Measurements from ENCODE around the gene DNASE1L2. TPM values are rescaled to one million over a fixed set of nuclear protein-coding genes. Genes with fewer than 3 reads are reported as not detected.
A peak's percentile ranks its signal among the peaks of the same experiment; 100 is the strongest.

Gene DNASE1L2, protein sequence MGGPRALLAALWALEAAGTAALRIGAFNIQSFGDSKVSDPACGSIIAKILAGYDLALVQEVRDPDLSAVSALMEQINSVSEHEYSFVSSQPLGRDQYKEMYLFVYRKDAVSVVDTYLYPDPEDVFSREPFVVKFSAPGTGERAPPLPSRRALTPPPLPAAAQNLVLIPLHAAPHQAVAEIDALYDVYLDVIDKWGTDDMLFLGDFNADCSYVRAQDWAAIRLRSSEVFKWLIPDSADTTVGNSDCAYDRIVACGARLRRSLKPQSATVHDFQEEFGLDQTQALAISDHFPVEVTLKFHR
- total RNA-seq: 0.64 and 0.86 TPM in 2 replicates

DNA sequence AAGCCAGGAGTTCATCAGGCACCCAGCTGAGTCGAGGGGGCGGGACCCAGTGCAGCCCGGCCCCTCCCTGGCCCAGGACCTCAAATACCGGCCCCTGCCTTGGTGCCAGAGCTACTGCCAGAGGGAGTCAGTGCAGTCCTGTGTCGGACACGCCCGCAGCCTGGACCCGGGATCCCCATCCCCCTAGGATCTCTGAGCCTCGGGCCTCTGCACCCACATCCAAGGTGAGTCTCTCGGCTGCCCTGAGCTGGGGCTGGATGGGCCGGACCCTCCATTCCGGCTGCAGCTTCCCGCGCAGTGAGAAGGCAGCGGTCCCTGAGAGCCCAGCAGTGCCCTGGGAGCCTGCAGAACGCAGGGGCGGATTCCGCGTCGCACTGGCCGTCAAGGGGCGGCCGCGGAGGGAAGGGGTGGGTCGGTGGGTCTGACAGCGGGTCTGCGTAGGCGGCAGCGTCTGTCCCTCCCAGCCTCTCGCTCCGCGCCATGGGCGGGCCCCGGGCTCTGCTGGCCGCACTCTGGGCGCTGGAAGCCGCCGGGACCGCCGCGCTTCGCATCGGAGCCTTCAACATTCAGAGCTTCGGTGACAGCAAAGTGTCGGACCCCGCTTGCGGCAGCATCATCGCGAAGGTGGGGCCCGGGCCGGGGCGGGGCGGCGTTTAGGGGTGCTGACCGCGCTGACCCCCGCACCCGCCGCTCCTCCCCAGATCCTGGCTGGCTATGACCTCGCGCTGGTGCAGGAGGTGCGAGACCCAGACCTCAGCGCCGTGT, at the start of gene DNASE1L2:
TSS of gene DNASE1L2 (plus strand) at position 108 of the 765 bp plus-strand sequence. CDS start at position 481, 373 bp downstream.
- H3K4me3 ChIP-seq (ENCODE audit: low read depth, low read length): peak within 1 kb of the TSS; percentile 43
- TF ChIP-seq, protein P1, sequence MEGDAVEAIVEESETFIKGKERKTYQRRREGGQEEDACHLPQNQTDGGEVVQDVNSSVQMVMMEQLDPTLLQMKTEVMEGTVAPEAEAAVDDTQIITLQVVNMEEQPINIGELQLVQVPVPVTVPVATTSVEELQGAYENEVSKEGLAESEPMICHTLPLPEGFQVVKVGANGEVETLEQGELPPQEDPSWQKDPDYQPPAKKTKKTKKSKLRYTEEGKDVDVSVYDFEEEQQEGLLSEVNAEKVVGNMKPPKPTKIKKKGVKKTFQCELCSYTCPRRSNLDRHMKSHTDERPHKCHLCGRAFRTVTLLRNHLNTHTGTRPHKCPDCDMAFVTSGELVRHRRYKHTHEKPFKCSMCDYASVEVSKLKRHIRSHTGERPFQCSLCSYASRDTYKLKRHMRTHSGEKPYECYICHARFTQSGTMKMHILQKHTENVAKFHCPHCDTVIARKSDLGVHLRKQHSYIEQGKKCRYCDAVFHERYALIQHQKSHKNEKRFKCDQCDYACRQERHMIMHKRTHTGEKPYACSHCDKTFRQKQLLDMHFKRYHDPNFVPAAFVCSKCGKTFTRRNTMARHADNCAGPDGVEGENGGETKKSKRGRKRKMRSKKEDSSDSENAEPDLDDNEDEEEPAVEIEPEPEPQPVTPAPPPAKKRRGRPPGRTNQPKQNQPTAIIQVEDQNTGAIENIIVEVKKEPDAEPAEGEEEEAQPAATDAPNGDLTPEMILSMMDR (IDR thresholded peaks at IDR 0.05; ENCODE audit: insufficient read depth, low read depth, low read length): no peak
- DNase-seq (ENCODE audit: low read depth): peak; percentile 18

DNA sequence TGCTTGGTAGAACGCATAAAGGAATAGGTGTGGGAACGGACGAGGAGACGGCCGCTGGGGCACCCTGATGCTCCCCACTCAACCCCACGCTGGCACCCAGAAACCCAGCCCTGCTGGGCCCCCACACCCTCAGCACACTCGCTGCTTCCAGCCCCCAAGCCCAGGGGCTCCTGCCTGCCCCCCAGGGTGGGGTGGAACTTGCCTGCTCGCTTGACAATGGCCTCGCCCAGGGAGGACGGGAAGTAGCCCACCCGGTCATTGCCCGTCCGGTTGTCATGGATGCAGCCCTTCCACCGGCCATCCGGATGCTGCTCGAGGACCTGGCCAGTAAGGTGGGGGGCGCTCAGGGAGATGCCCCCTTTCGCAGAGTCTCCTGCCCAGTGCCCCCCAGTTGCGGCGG, 49.7 kb upstream of the DNASE1L2 start:
- H3K4me3 ChIP-seq (ENCODE audit: low read depth, low read length): no peak overlapping the region
- TF ChIP-seq, protein P1 (IDR thresholded peaks at IDR 0.05; ENCODE audit: insufficient read depth, low read depth, low read length): no peak
- DNase-seq (ENCODE audit: low read depth): no peak

DNA sequence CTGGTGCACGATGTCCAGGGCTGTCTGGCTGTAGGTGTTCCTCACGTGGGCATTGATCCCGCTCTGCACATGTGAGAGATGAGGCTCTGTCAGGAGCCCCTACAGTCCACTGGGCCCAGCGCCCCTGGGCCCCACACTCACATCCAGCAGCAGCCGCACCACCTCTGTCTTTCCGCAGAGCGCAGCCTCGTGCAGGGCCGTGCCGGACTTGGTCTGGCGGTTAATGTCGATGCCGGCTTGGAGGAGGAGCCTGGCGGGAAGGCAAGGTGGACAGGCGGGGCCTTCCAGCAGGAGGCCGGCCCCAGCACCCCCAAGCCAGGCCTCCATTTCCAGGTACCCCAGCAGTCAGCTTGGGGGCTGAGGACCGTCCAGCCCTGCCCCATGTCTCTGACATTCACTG, 49.0 kb upstream of the DNASE1L2 start:
- no peak overlapping the region for H3K4me3 ChIP-seq (ENCODE audit: low read depth, low read length)
- no peak for DNase-seq (ENCODE audit: low read depth)
- TF ChIP-seq, protein P1 (IDR thresholded peaks at IDR 0.05; ENCODE audit: insufficient read depth, low read depth, low read length): no peak

DNA sequence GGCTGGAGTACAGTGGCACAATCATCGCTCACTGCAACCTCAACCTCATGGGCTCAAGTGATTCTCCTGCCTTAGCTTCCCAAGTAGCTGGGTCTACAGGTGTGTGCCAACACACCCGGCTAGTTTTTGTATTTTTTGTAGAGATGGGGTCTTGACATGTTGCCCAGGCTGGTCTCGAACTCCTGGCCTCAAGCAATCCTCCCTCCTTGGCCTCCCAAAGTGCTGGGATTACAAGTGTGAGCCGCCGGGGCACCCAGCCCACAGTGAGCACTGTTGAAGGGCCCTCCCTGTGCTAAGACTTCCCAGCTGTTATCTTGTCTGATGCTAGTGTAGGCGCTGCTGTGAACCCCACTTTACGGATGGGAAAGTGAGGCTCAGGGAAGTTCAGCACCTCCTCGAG, 47.8 kb upstream of the DNASE1L2 start:
- no peak overlapping the region for H3K4me3 ChIP-seq (ENCODE audit: low read depth, low read length)
- TF ChIP-seq, protein P1 (IDR thresholded peaks at IDR 0.05; ENCODE audit: insufficient read depth, low read depth, low read length): no peak
- DNase-seq (ENCODE audit: low read depth): no peak

DNA sequence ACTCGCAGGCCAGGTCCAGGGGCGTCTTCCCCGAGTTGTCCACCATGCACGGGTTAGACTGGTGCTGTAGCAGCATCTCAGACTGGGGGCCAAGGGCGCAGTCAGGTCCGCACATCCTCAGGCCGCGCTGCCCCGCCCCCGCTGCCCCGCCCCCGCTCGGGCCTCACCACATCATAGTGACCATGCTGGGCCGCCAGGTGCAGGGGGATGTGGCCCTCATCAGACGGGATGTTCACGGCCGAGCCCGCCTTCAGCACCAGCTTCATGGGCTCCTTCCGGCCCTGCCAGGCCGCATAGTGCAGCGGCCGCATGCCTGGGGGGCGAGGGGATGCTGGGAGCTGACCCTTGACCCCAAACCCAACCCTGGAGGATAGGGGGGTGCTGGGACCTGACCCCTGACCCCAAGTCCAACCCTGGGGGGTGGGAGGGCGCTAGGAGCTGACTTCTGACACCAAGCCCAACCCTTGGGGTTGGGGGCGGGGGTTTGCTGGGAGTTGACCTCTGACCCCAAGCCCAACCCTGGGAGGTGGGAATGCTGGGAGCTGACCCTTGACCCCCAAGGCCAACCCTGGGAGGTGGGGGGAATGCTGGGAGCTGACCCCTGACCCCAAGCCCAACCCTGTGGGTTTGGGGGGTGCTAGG, 46.9 kb upstream of the DNASE1L2 start:
- TF ChIP-seq, protein P1 (IDR thresholded peaks at IDR 0.05; ENCODE audit: insufficient read depth, low read depth, low read length): no peak
- no peak for DNase-seq (ENCODE audit: low read depth)
- H3K4me3 ChIP-seq (ENCODE audit: low read depth, low read length): no peak overlapping the region

DNA sequence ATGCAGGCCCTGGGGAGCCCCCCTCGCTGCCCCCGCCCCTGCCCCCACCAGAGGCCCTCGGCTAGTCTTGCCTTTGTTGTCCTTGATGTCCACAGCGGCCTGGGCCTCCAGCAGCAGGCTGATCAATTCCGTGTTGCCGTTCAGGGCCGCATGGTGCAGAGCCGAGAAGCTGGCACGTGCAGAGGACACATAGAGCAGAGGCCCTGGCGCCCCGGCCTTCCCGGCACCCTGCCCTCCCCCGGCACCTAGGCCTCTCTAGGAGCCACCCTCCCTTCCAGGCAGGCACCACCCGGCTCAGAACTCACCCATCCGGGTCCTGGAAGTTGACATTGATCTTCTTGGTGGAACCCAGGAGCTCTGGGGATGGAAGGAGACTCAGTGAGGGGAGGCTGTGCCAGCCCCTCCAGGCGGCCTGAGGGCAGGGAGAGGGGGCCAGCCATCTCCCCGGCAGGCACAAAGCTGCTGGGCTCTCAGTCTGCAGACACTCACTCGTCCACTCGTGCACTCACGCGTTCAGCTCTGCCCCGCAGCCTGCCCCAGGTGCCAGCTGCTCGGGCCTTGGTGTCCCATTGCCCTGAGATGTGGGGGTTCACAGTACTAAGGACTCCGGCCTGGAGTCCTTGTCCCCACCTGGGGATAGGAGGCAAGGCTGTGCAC, 46.1 kb upstream of the DNASE1L2 start:
- TF ChIP-seq, protein P1 (IDR thresholded peaks at IDR 0.05; ENCODE audit: insufficient read depth, low read depth, low read length): no peak
- no peak overlapping the region for H3K4me3 ChIP-seq (ENCODE audit: low read depth, low read length)
- no peak for DNase-seq (ENCODE audit: low read depth)

Measured in fibroblast of villous mesenchyme (primary cell).